Dedifferentiated amniotic fluid mesenchymal stem cell (primary cell): Measurements from ENCODE around the gene IL22RA1.

Experiments
- DNase-seq: peaks from one replicate; pipeline ENCODE4 v3.0.0-alpha.2; 2016; ENCODE audit errors: extremely low spot score

IL22RA1 gene, protein sequence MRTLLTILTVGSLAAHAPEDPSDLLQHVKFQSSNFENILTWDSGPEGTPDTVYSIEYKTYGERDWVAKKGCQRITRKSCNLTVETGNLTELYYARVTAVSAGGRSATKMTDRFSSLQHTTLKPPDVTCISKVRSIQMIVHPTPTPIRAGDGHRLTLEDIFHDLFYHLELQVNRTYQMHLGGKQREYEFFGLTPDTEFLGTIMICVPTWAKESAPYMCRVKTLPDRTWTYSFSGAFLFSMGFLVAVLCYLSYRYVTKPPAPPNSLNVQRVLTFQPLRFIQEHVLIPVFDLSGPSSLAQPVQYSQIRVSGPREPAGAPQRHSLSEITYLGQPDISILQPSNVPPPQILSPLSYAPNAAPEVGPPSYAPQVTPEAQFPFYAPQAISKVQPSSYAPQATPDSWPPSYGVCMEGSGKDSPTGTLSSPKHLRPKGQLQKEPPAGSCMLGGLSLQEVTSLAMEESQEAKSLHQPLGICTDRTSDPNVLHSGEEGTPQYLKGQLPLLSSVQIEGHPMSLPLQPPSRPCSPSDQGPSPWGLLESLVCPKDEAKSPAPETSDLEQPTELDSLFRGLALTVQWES

DNA sequence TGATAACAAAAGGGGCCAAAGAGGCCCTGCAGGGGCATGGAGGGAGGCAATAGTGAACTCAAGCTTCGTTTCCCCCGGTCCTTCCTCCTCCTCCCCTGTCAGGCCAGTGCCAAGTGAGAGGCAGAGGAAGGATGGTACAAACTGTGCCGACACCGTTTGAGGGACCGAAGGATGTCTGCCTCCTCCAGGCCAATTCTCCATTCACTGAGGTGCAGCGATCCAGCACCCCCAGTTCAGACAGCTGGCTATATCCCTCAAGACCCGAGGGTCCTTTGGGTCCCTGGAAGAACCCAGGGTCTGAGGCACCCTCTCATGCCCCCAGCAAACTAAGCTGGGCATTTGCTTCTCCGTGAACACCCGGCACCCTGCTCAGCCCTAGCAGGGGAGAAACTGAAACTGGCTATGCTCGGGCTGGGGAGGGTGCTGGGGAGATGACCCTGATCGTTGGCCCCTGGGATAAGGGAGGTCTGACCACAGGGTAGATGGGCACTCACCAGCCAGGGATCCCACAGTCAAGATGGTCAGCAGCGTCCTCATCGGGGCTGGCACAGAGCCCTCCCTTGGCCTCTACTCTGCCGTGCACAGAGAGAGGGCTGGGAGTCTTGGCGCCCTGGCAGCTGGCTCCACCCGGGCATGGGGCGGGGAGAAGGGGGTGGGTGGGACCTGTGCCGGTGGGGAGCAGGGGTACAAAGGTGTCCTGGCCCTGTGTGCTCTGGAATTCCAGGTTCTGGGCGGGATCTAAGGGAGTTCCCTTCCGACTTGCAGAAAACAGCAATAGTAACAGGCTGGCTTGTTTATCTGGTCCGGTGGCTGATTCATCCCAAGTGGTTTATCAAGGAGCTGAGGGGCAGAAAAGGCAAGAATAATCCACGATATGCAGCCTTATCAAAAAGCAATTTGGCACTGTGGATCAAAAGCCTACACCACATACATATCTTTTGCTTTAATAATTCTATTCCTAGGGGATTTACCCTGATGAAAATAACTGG lies at the start of gene IL22RA1:
TSS of gene IL22RA1 (minus strand) at position 595 of the 989 bp plus-strand sequence. CDS start at position 537, 58 bp downstream.
- no peak for DNase-seq

GRCh38 chr1:24191860-24192259 lies 48.9 kb upstream of the IL22RA1 start:
- DNase-seq: no peak

GRCh38 chr1:24190983-24191461 lies 48.1 kb upstream of the IL22RA1 start:
- no peak for DNase-seq

DNA sequence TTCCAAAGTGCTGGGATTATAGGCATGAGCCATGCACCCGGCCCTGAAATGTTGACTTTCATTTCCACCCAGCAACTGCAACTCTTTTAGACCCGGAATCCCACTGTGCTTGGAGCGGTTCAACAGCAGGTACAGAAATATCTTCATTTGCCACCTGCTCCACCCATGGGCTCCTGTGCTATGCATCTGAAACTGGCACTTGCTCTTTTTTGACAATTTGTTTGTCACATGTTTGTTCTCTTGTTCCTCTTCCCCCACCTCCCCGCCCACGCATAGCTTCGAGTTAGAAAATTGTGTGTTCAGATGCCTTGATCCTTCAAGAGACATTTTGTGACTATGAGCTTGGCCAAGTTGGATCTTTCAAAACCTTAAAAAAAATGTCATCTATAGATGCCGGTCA lies 46.6 kb upstream of the IL22RA1 start:
- no peak for DNase-seq

DNA sequence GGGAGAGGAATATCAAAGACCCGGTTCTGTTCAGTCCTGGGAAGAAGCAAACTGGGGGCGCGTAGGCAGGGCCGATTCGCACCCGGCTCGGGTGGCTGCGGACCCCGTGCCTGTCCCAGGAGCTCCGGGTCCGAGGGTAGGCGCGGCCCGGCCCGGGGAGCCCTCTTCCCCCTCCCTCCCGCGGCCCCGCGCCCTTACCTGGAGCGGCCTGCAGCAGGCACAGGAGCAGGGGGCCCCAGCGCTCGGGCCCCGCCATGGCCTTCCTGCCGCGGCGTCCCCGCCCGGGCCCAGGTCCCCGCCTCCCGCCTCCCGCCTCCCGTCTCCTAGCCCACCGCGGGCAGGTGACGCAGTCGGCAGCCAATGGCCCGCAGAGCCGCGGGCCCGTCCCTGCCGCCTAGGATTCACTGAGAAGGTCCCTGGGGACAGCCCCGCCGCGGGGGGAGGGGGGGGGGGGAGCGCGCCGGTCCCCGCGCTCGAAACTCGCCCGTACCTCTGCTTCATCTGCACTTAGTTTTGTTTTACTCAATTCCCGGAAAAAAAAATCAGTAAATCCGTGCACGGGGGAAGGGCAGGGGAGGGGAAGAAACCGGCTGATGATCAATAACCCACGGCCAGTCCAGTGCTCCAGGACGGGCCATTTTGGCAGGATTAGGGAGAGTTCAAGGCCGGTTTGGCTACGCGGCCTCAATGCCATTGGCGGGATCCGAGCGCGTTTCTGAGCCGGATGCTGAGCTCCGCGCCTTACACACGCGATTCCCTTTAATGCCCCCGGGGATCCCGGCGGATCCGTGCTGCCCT lies 44.3 kb upstream of the IL22RA1 start, which contains the start of gene IFNLR1:
TSS of gene IFNLR1 (minus strand) at position 297 of the 798 bp plus-strand sequence. CDS start at position 256, 41 bp downstream.
- DNase-seq: no peak

DNA sequence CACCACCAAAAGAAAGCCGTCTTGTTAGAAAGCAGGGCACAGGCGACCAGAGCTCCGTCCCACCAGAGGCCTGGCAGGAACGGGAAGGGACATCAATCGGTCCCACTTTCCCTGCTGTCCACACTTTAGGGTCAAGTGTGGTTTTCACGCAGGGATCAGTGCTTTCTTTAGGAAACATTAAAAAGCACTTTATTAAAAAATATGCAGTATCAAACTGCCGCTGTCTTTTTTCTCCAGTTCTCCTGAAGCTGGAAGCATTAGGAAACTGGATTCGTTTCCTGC lies 43.7 kb upstream of the IL22RA1 start:
- no peak for DNase-seq

- no peak for DNase-seq
These were observed 43.2 kb upstream of the IL22RA1 start for GRCh38 chr1:24186031-24186710.

DNA sequence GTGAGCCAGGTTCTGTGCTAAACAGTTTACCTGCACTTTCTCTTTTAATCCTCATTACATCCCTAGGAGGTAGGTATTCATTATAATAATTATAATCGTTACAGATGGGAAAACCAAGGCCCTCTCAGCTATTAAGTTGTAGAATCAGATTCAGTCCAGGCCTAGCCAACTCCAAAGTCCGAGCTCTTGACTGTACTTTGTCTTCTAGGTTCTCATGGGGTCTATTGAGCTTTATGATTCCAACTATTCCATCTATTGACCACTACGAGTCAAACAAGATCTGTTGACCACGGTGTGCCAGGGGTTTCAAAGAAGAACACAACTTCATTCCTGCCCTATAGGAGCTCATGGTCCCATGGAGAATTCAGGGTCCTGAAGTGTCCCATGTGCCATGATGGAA lies 42.1 kb upstream of the IL22RA1 start:
- DNase-seq: no peak

DNA sequence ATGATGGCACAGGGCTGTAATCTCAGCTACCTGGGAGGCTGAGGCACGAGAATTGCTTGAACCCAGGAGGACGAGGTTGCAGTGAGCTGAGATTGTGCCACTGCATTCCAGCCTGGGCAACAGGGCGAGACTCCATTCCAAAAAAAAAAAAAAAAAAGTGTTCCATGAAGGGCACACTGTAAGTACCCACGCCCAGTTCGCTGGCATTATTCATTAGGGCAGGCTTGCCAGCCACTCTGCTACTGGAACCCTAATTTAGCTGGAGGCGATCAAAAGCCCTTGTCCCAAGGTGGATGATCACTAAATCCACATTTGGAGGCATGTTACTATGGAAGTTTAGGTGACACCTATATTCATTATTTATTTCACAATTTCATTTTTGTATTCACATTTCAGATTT lies 39.1 kb upstream of the IL22RA1 start:
- DNase-seq: no peak

GRCh38 chr1:24181619-24182018 lies 38.7 kb upstream of the IL22RA1 start:
- DNase-seq: no peak

- DNase-seq: no peak
These were observed 37.7 kb upstream of the IL22RA1 start for GRCh38 chr1:24180676-24181075.

DNA sequence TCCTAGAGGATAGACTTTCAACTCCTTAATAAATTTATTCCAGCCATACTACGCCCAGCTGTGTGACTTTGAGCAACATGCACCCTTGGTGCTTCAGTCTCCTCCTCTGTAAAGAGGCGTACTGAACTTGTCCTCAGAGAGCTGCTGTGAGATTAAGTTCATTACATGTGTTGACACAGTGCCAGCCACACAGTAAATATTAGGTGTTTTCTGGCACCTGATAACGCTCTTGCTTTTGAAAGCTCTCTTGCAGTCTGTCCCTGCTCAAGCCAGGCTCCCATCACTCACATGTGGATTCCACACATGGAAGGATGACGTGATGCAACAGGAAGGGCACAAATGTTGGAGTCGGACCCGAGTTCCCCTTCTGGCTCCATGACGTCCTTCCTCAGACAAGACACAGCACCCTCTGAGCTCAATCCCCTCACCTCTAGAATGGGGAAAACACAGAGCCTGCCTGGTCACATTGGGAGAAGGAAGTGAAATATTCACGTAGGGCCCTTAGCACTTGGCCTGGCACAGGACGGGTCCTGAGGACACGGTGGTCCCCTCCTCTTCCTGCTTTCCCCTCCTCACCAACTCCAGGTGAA lies 36.4 kb upstream of the IL22RA1 start:
- DNase-seq: no peak

- DNase-seq: no peak
These were observed 35.5 kb upstream of the IL22RA1 start for GRCh38 chr1:24178407-24178806.

DNA sequence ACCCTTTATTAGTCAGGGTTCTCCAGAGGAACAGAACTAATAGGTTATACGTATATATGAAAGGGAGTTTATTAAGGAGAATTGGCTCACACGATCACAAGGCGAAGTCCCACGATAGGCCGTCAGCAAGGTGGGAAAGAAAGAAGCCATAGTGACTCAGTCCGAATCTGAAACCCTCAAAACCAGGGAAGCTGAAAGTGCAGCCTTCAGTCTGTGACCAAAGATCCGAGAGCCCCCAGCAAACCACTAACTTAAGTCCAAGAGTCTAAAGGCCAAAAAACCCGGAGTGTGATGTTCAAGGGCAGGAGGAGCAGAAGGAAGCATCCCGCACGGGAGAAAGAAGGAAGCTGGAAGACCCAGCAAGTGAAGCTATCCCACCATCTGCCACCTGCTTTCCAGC lies 34.2 kb upstream of the IL22RA1 start:
- no peak for DNase-seq

- DNase-seq: no peak
These were observed 32.3 kb upstream of the IL22RA1 start for GRCh38 chr1:24175033-24175755.

DNA sequence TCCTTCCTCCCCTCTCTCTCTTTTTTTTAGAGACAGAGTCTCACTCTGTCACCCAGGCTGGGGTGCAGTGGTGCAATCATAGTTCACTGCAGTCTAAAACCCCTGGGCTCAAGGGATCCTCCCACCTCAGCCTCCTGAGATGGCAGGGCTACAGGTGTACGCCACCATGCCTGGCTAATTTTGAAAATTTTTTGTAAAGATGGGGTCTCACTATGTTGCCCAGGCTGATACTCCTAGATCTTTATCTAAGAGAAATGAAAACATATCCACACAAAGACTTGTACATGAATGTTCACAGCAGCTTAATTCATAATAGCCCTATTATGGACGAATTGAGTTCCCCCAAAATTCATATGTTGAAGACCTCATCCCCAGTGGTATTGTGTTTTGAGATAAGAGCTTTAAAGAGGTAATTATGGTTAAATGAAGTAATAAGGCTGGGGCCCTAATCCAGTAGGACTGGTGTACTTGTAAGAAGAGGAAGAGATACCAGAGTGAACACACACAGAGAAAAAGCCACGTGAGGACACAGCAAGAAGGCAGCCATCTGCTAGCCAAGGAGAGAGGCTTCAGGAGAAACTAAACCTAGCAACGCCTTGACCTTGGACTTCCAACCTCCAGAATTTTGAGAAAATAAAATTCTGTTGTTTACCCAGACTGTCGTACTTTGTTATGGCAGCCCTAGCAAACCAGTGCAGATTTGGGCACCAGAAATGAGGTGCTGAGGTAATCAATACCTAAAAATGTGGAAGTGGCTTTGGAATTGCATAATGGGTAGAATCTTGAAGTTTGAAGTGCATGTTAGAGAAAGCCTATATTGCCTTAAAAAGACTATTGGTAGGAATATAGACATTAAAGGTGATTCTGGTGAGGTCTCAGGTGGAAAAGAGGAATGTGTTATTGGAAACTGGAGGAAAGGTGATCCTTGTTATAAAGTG lies 31.0 kb upstream of the IL22RA1 start:
- DNase-seq: no peak

GRCh38 chr1:24172598-24172997 lies 29.7 kb upstream of the IL22RA1 start:
- DNase-seq: no peak

DNA sequence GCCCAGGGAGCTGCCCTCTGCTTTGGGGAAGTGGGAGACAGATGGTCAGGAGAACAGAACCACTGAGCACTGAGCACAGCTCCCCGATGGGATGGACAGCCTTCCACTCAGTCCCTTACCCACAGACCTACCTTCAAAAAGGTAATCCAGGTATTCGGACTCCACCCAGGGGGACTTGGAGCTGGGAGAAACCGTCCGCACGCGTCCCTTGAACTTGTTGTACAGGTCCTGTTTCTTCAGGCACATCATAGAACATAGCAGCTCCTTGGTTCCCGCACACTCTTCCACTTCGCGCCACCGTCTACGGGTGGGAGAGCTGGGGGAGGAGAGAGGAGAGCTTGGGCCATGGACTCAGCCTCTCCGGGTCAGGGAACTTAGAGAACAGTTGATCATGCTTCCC lies 26.3 kb upstream of the IL22RA1 start:
- no peak for DNase-seq

DNA sequence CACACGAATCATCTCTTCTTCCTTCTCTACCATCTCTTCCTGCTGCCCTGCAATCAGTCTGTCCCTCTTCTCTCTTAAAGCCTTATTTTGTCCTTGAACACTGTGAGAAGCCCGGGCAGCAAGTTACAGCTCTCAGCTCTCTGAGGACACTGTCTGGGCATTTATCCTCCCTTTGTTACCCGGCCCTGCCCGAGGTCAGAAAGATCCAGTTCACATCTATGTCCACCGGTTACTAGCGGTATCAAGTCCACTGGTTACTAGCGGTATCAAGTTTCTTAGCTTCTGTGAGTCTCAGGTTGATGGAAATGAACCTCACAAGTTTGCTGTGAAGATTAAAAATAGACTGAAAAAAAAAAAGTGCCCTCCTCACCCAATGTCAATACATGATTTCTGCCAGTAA lies 25.3 kb upstream of the IL22RA1 start:
- DNase-seq: no peak
